Loucy (cell line): ENCODE results near the gene LOXL4.

ENCODE experiments used
- H2AFZ ChIP-seq: fragments of 200-600 bp; sonication (generic); 2 replicates; pipeline ENCODE4 v1.6.0; 2016; ENCODE audit warnings: antibody characterized with exemption, mild to moderate bottlenecking, low read length, moderate library complexity
- H3F3A ChIP-seq: fragments of 200-600 bp; 2 replicates; pipeline ENCODE4 v1.6.0; 2016; ENCODE audit warnings: antibody characterized with exemption, low read depth, mild to moderate bottlenecking
- H3K27me3 ChIP-seq: fragments of 200-600 bp; sonication (generic); 2 replicates; pipeline ENCODE4 v1.6.1; 2014; ENCODE audit warnings: low read length, mild to moderate bottlenecking; ENCODE audit not compliant: insufficient read depth, poor library complexity, severe bottlenecking
- H3K36me3 ChIP-seq: fragments of 200-600 bp; sonication (generic); 2 replicates; pipeline ENCODE4 v1.6.1; 2016; ENCODE audit warnings: low read length; ENCODE audit not compliant: insufficient read depth
- H3K4me1 ChIP-seq: fragments of 200-600 bp; sonication (generic); 2 replicates; pipeline ENCODE4 v1.5.1; 2014; ENCODE audit warnings: low read length, mild to moderate bottlenecking; ENCODE audit not compliant: insufficient read depth, poor library complexity, severe bottlenecking
- H3K4me2 ChIP-seq: fragments of 200-600 bp; sonication (generic); 2 replicates; pipeline ENCODE4 v1.6.0; 2014; ENCODE audit warnings: antibody characterized with exemption, low read length, low read depth, mild to moderate bottlenecking; ENCODE audit not compliant: poor library complexity, severe bottlenecking
- H3K4me3 ChIP-seq: fragments of 200-600 bp; sonication (generic); 2 replicates; pipeline ENCODE4 v1.5.1; 2014; ENCODE audit warnings: low read length, mild to moderate bottlenecking, mixed read lengths; ENCODE audit not compliant: poor library complexity, severe bottlenecking
- H3K79me2 ChIP-seq: fragments of 200-600 bp; sonication (generic); 2 replicates; pipeline ENCODE4 v1.6.1; 2014; ENCODE audit warnings: low read length; ENCODE audit not compliant: insufficient read depth
- H3K9ac ChIP-seq: fragments of 200-600 bp; sonication (generic); 2 replicates; pipeline ENCODE4 v1.6.0; 2014; ENCODE audit warnings: mild to moderate bottlenecking, low read depth, low read length, moderate library complexity; ENCODE audit not compliant: poor library complexity, severe bottlenecking
- H3K9me2 ChIP-seq: fragments of 200-600 bp; sonication (generic); replicated peaks from 2 replicates; pipeline ENCODE4 v1.6.1; 2016; ENCODE audit warnings: low read depth, low read length, mixed read lengths
- H3K9me3 ChIP-seq: fragments of 200-600 bp; sonication (generic); 2 replicates; pipeline ENCODE4 v1.6.1; 2014; ENCODE audit warnings: mild to moderate bottlenecking, antibody characterized with exemption, low read length, low read depth; ENCODE audit not compliant: insufficient read depth
- H4K20me1 ChIP-seq: fragments of 200-600 bp; sonication (generic); 2 replicates; pipeline ENCODE4 v1.6.0; 2014; ENCODE audit warnings: antibody characterized with exemption, low read length, mild to moderate bottlenecking; ENCODE audit not compliant: insufficient read depth, poor library complexity, severe bottlenecking
- CTCF ChIP-seq: fragments of 200-600 bp; sonication (generic); conservative IDR thresholded peaks from 2 replicates; pipeline ENCODE4 v1.5.1; 2014; ENCODE audit warnings: mild to moderate bottlenecking, antibody characterized with exemption, low read length
- EZH2phosphoT487 ChIP-seq: fragments of 200-600 bp; IDR thresholded peaks from 2 replicates; pipeline ENCODE4 v1.6.1; 2018; ENCODE audit warnings: antibody characterized with exemption, mild to moderate bottlenecking, moderate library complexity, borderline replicate concordance

The LOXL4 gene

GRCh38 chr10:98258683-98259454 is 9.1 kb downstream of the LOXL4 start:
- no peaks in the 10 kb centered on the region for H3K9me2 ChIP-seq
- H2AFZ ChIP-seq: no peak overlapping the region
- H3K9me3 ChIP-seq: no peaks in the 10 kb centered on the region
- no peaks in the 10 kb centered on the region for H3K79me2 ChIP-seq
- no peaks in the 10 kb centered on the region for H3F3A ChIP-seq
- TF ChIP-seq CTCF: no peak
- no peak for TF ChIP-seq EZH2phosphoT487
- no peak overlapping the region for H3K4me2 ChIP-seq
- H3K27me3 ChIP-seq: no peaks in the 10 kb centered on the region
- no peak overlapping the region for H3K4me3 ChIP-seq
- H3K4me1 ChIP-seq: peaks cover 5% of the 10 kb centered on the region
- no peaks in the 10 kb centered on the region for H3K36me3 ChIP-seq
- no peaks in the 10 kb centered on the region for H4K20me1 ChIP-seq
- no peak overlapping the region for H3K9ac ChIP-seq

GRCh38 chr10:98257961-98258360 is 10.0 kb downstream of the LOXL4 start:
- H3K4me2 ChIP-seq: no peak overlapping the region
- H3K79me2 ChIP-seq: no peaks in the 10 kb centered on the region
- no peaks in the 10 kb centered on the region for H3K27me3 ChIP-seq
- H3K9me2 ChIP-seq: no peaks in the 10 kb centered on the region
- no peaks in the 10 kb centered on the region for H3K9me3 ChIP-seq
- H3K36me3 ChIP-seq: no peaks in the 10 kb centered on the region
- no peaks in the 10 kb centered on the region for H4K20me1 ChIP-seq
- H3K4me3 ChIP-seq: no peak overlapping the region
- H2AFZ ChIP-seq: no peak overlapping the region
- peaks cover 4% of the 10 kb centered on the region for H3K4me1 ChIP-seq
- no peak overlapping the region for H3K9ac ChIP-seq
- TF ChIP-seq EZH2phosphoT487 (no peak), CTCF (no peak)
- no peaks in the 10 kb centered on the region for H3F3A ChIP-seq

- no peaks in the 10 kb centered on the region for H4K20me1 ChIP-seq
- no peaks in the 10 kb centered on the region for H3K27me3 ChIP-seq
- H3K36me3 ChIP-seq: no peaks in the 10 kb centered on the region
- no peak overlapping the region for H3K4me2 ChIP-seq
- H3K9me2 ChIP-seq: no peaks in the 10 kb centered on the region
- H3K4me1 ChIP-seq: peaks cover 4% of the 10 kb centered on the region
- TF ChIP-seq EZH2phosphoT487: no peak
- no peak for TF ChIP-seq CTCF
- no peaks in the 10 kb centered on the region for H3K79me2 ChIP-seq
- H3K9me3 ChIP-seq: no peaks in the 10 kb centered on the region
- H3F3A ChIP-seq: no peaks in the 10 kb centered on the region
- no peak overlapping the region for H3K4me3 ChIP-seq
- H2AFZ ChIP-seq: no peak overlapping the region
- no peak overlapping the region for H3K9ac ChIP-seq
Measured at GRCh38 chr10:98257198-98257597, 10.8 kb downstream of the LOXL4 start.
